HFFc6 (cell line): ENCODE measurements around the gene CPVL. TPM values are rescaled to one million over a fixed set of nuclear protein-coding genes. Genes with fewer than 3 reads are reported as not detected.
A peak's percentile ranks its signal among the peaks of the same experiment; 100 is the strongest.
"Not testable (repeated sequence)": the region's sequence is repeated elsewhere in the genome, so short reads cannot be mapped to it uniquely, and the experiment has no call there.

Source experiments
- DNase-seq: peaks from one replicate; pipeline ENCODE4 v3.0.0-alpha.2; 2018
- H3K27ac Mint-ChIP-seq: 2 replicates; pipeline ENCODE4 v1.8.0; 2020; ENCODE audit warnings: mild to moderate bottlenecking, mixed read lengths
- H3K27me3 Mint-ChIP-seq: 2 replicates; pipeline ENCODE4 v1.8.0; 2021; ENCODE audit warnings: mild to moderate bottlenecking, moderate library complexity, mixed read lengths; ENCODE audit not compliant: insufficient read depth
- H3K36me3 Mint-ChIP-seq: 2 replicates; pipeline ENCODE4 v1.8.0; 2021; ENCODE audit warnings: low read depth, mixed read lengths
- H3K4me1 Mint-ChIP-seq: 2 replicates; pipeline ENCODE4 v1.8.0; 2020; ENCODE audit warnings: low read depth, mixed read lengths
- H3K4me3 Mint-ChIP-seq: 2 replicates; pipeline ENCODE4 v1.8.0; 2020; ENCODE audit warnings: mild to moderate bottlenecking, moderate library complexity, mixed read lengths
- H3K9me3 Mint-ChIP-seq: 2 replicates; pipeline ENCODE4 v1.8.0; 2020; ENCODE audit warnings: mild to moderate bottlenecking, mixed read lengths
- CTCF ChIP-seq: fragments of 200-600 bp; sonication (generic); IDR thresholded peaks from 2 replicates; pipeline ENCODE4 v1.5.0; 2021; ENCODE audit warnings: antibody characterized with exemption, mild to moderate bottlenecking
- total RNA-seq, 6 experiments: library from RNA; stranded (reverse); fragmentation: NEBNext Ultra II Directional; extraction: Animal tissue kit (Norgen Biotek cat#: 25700); gene quantifications; 2 replicates in 1 of 6; 3 replicates in 5 of 6; pipeline ENCODE4 v1.2.3, GENCODE V29; 2021

The CPVL gene
- total RNA-seq, 6 experiments from 2014 or later: not detected

- Mint-ChIP-seq H3K4me1 (peaks cover 3% of the 10 kb centered on the region; the same call in 1 of the 2 replicates), H3K27me3 (peaks cover 5% of the 10 kb centered on the region; the same call in 1 of the 2 replicates), H3K4me3 (no peak overlapping the region), H3K27ac (no peak overlapping the region), H3K9me3 (no peaks in the 10 kb centered on the region), H3K36me3 (no peaks in the 10 kb centered on the region)
- TF ChIP-seq CTCF: no peak
- DNase-seq: no peak
These were observed 49.9 kb downstream of the CPVL start for GRCh38 chr7:29096446-29096730.

- Mint-ChIP-seq H3K27ac (no peak overlapping the region), H3K9me3 (no peaks in the 10 kb centered on the region), H3K4me1 (peaks cover 9% of the 10 kb centered on the region; the same call in 1 of the 2 replicates), H3K36me3 (no peaks in the 10 kb centered on the region), H3K4me3 (no peak overlapping the region), H3K27me3 (peaks cover 5% of the 10 kb centered on the region; the same call in 1 of the 2 replicates)
- no peak for TF ChIP-seq CTCF
- no peak for DNase-seq
These were observed 50.5 kb downstream of the CPVL start for GRCh38 chr7:29095631-29096445.

GRCh38 chr7:29093091-29093490 lies 53.2 kb downstream of the CPVL start:
- DNase-seq, H3K9me3 Mint-ChIP-seq, H3K27me3 Mint-ChIP-seq, H3K36me3 Mint-ChIP-seq, H3K27ac Mint-ChIP-seq, H3K4me3 Mint-ChIP-seq: not testable (repeated sequence)
- peaks cover 11% of the 10 kb centered on the region; the same call in 1 of the 2 replicates for H3K4me1 Mint-ChIP-seq

- Mint-ChIP-seq H3K36me3 (no peaks in the 10 kb centered on the region), H3K4me1 (peaks cover 11% of the 10 kb centered on the region; the same call in 1 of the 2 replicates), H3K9me3 (no peaks in the 10 kb centered on the region), H3K27ac (no peak overlapping the region), H3K27me3 (peaks cover 7% of the 10 kb centered on the region; the same call in 1 of the 2 replicates), H3K4me3 (peak overlapping the region; percentile 86)
- no peak for DNase-seq
- TF ChIP-seq CTCF: no peak
These were observed 54.6 kb downstream of the CPVL start for GRCh38 chr7:29091715-29092114.

- peaks cover 11% of the 10 kb centered on the region; the same call in 1 of the 2 replicates for H3K4me1 Mint-ChIP-seq
- no peak for DNase-seq
- H3K4me3 Mint-ChIP-seq: peak overlapping the region; percentile 86
- no peaks in the 10 kb centered on the region for H3K9me3 Mint-ChIP-seq
- H3K27ac Mint-ChIP-seq: no peak overlapping the region
- peaks cover 7% of the 10 kb centered on the region; the same call in 1 of the 2 replicates for H3K27me3 Mint-ChIP-seq
- H3K36me3 Mint-ChIP-seq: no peaks in the 10 kb centered on the region
- TF ChIP-seq CTCF: no peak
These were observed 55.3 kb downstream of the CPVL start for GRCh38 chr7:29090836-29091601.
